GM21737 (cell line): ENCODE measurements around the gene PMFBP1.

Experiments
- ATAC-seq: cut with Tn5 transposase; IDR thresholded peaks from one replicate; pipeline ENCODE4 v1.9.1; 2021; ENCODE audit warnings: mild to moderate bottlenecking, moderate library complexity; ENCODE audit not compliant: unreplicated experiment

Gene PMFBP1

GRCh38 chr16:72131036-72131435 is 40.9 kb downstream of the PMFBP1 start:
- no peak for ATAC-seq

GRCh38 chr16:72129976-72130656 is 41.8 kb downstream of the PMFBP1 start:
- ATAC-seq: no peak

- no peak for ATAC-seq
Observed at GRCh38 chr16:72128701-72129100, 43.3 kb downstream of the PMFBP1 start.

GRCh38 chr16:72126429-72126765 is 45.6 kb downstream of the PMFBP1 start:
- no peak for ATAC-seq

- ATAC-seq: no peak
Observed at GRCh38 chr16:72125635-72126428, 46.1 kb downstream of the PMFBP1 start.

GRCh38 chr16:72124761-72125634 is 47.0 kb downstream of the PMFBP1 start:
- ATAC-seq: no peak

- no peak for ATAC-seq
Observed at GRCh38 chr16:72124148-72124547, 47.8 kb downstream of the PMFBP1 start.

GRCh38 chr16:72123426-72123825 is 48.5 kb downstream of the PMFBP1 start:
- ATAC-seq: no peak

- ATAC-seq: no peak
Observed at GRCh38 chr16:72122916-72123315, 49.0 kb downstream of the PMFBP1 start.

- no peak for ATAC-seq
Observed at GRCh38 chr16:72122308-72122707, 49.6 kb downstream of the PMFBP1 start.

- no peak for ATAC-seq
Observed at GRCh38 chr16:72120026-72120425, 51.9 kb downstream of the PMFBP1 start.

- no peak for ATAC-seq
Observed at GRCh38 chr16:72113616-72113945, 58.4 kb downstream of the PMFBP1 start.

- ATAC-seq: no peak
Observed at GRCh38 chr16:72112906-72113615, 58.9 kb downstream of the PMFBP1 start.

GRCh38 chr16:72112452-72112792 is 59.5 kb downstream of the PMFBP1 start:
- ATAC-seq: no peak

- ATAC-seq: no peak
Observed at GRCh38 chr16:72111657-72112451, 60.1 kb downstream of the PMFBP1 start.

- ATAC-seq: no peak
Observed at GRCh38 chr16:72110662-72111615, 61.0 kb downstream of the PMFBP1 start.

- ATAC-seq: no peak
Observed at GRCh38 chr16:72109966-72110530, 61.9 kb downstream of the PMFBP1 start.

GRCh38 chr16:72109300-72109699 is 62.7 kb downstream of the PMFBP1 start:
- ATAC-seq: no peak
